SK-N-DZ (cell line): Measurements from ENCODE around the gene RPL37A. TPM values are rescaled to one million over a fixed set of nuclear protein-coding genes. Genes with fewer than 3 reads are reported as not detected.

Source experiments
- DNase-seq: peaks from one replicate; pipeline ENCODE4 v3.0.0-alpha.2; 2015; ENCODE audit warnings: low spot score
- polyA plus RNA-seq, 2 experiments: library from polyadenylated mRNA; depleted of rRNA; stranded (reverse); fragments of >200 nt; gene quantifications; 2 replicates each; pipeline ENCODE4 v1.2.3, GENCODE V29; 2014

The RPL37A gene
- polyA plus RNA-seq (2014; cell fraction: cytosol; rRNA removed) = 1,479 and 2,334 TPM in 2 replicates
- 1,480 and 2,118 TPM in 2 replicates for polyA plus RNA-seq (2014; cell fraction: nucleus; rRNA removed)

- peak; percentile 96 for DNase-seq
Observed at GRCh38 chr2:216498379-216499352, at the start of gene RPL37A. TSS of gene RPL37A (plus strand) at chr2:216498844. CDS start at chr2:216498875, 31 bp downstream.

GRCh38 chr2:216450346-216450745, 48.3 kb upstream of the RPL37A start:
- DNase-seq = no peak

GRCh38 chr2:216450784-216451183, 47.9 kb upstream of the RPL37A start:
- DNase-seq = no peak

- DNase-seq = no peak
Observed at GRCh38 chr2:216453955-216454614, 44.6 kb upstream of the RPL37A start.

GRCh38 chr2:216463148-216463547, 35.5 kb upstream of the RPL37A start:
- DNase-seq = no peak

GRCh38 chr2:216464104-216464720, 34.4 kb upstream of the RPL37A start:
- peak; percentile 42 for DNase-seq

- no peak for DNase-seq
Observed at GRCh38 chr2:216465579-216466195, 33.0 kb upstream of the RPL37A start.

- no peak for DNase-seq
Observed at GRCh38 chr2:216467845-216468244, 30.8 kb upstream of the RPL37A start.

- DNase-seq = no peak
Observed at GRCh38 chr2:216469661-216470060, 29.0 kb upstream of the RPL37A start.

- no peak for DNase-seq
Observed at GRCh38 chr2:216473187-216473586, 25.5 kb upstream of the RPL37A start.

- no peak for DNase-seq
Observed at GRCh38 chr2:216474925-216475670, 23.5 kb upstream of the RPL37A start.

- DNase-seq = no peak
Observed at GRCh38 chr2:216475767-216476166, 22.9 kb upstream of the RPL37A start.

GRCh38 chr2:216477283-216478035, 21.2 kb upstream of the RPL37A start:
- no peak for DNase-seq

GRCh38 chr2:216478151-216478550, 20.5 kb upstream of the RPL37A start:
- no peak for DNase-seq

- DNase-seq = no peak
Observed at GRCh38 chr2:216478791-216479190, 19.9 kb upstream of the RPL37A start.

GRCh38 chr2:216480221-216480620, 18.4 kb upstream of the RPL37A start:
- no peak for DNase-seq

GRCh38 chr2:216482640-216483039, 16.0 kb upstream of the RPL37A start:
- DNase-seq = no peak

- DNase-seq = no peak
Observed at GRCh38 chr2:216485237-216485636, 13.4 kb upstream of the RPL37A start.

GRCh38 chr2:216485745-216486144, 12.9 kb upstream of the RPL37A start:
- DNase-seq = no peak

GRCh38 chr2:216486271-216486670, 12.4 kb upstream of the RPL37A start:
- DNase-seq = no peak
